ENCODE data around the gene AADAC. TPM values are rescaled to one million over a fixed set of nuclear protein-coding genes. Genes with fewer than 3 reads are reported as not detected.
"Not testable (repeated sequence)": the region's sequence is repeated elsewhere in the genome, so short reads cannot be mapped to it uniquely, and the experiment has no call there.

AADAC gene, protein sequence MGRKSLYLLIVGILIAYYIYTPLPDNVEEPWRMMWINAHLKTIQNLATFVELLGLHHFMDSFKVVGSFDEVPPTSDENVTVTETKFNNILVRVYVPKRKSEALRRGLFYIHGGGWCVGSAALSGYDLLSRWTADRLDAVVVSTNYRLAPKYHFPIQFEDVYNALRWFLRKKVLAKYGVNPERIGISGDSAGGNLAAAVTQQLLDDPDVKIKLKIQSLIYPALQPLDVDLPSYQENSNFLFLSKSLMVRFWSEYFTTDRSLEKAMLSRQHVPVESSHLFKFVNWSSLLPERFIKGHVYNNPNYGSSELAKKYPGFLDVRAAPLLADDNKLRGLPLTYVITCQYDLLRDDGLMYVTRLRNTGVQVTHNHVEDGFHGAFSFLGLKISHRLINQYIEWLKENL
- not detected for polyA plus RNA-seq (2012; ENCODE audit: low read depth, missing spikeins)

DNA sequence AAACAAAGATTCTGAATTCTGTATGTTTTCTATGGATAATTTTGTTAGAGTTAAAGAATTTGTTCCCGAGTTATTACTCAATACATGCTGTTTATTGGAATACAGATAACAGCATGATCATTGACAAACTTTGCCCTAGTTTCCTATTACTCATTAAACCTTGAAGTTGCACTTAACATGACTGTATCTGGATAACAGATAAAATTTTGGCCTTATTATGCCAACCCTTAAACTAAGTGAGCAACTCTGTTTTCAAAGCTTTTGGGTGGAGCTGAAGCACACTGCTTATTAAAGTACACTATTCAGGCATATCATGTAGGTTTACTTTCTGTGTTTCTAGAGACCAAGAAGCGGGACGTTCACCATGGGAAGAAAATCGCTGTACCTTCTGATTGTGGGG is at the start of gene AADAC:
Gene AADAC, plus strand, starts transcription at position 318 of the 400 bp plus-strand sequence. Its CDS starts 47 bp downstream, at position 365.
- FAIRE-seq: no peak
- DNase-seq (ENCODE audit: insufficient read length, low spot score): no peak
- TF ChIP-seq POU2F2 (IDR thresholded peaks at IDR 0.05; ENCODE audit: low read depth, low read length): no peak
- no peak for TF ChIP-seq POLR2A (IDR thresholded peaks at IDR 0.05; ENCODE audit: low read depth, low read length)
- no peak for TF ChIP-seq TAF1 (IDR thresholded peaks at IDR 0.05; ENCODE audit: low read depth, low read length)
- no peak for TF ChIP-seq PAX5 (IDR thresholded peaks at IDR 0.05; ENCODE audit: insufficient read depth, low read length, severe bottlenecking)
- no peak for TF ChIP-seq SPI1 (IDR thresholded peaks at IDR 0.05; ENCODE audit: low read depth, low read length)
- no peak for TF ChIP-seq POLR2AphosphoS5 (IDR thresholded peaks at IDR 0.05; ENCODE audit: low read depth, low read length)

DNA sequence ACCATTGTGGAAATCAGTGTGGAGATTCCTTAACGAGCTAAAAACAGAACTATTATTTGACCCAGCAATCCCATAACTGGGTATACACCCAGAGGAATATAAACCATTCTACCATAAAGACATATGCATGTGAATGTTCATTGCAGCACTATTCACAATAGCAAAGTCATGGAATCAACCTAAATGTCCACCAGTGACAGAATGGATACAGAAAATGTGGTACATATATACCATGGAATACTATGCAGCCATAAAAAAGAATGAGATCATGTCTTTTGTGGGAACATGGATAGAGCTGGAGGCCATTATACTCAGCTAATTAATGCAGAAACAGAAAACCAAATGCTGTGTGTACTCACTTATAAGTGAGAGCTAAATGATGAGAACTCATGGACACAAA is 49.2 kb upstream of the AADAC start:
- FAIRE-seq; DNase-seq (ENCODE audit: insufficient read length, low spot score): not testable (repeated sequence)

DNA sequence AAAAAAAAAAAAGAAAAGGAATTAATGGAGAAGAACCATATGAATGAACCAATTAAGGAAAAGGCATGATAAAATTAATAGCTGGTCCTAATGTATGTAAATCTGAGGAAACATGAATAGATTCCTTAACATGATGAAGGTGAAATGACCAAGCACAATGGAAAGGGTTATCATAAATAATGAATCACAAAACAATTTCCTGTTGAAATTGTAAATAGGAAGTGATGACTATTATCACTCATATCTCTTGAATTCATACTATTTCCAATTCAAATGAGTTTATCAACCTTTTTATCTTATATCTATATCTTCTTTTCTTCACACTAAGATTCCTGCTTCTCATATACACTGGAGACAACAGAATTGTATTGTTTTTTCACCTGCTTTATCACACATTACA is 48.2 kb upstream of the AADAC start:
- no peak for DNase-seq (ENCODE audit: insufficient read length, low spot score)
- TF ChIP-seq SPI1 (IDR thresholded peaks at IDR 0.05; ENCODE audit: low read depth, low read length): no peak
- no peak for TF ChIP-seq PAX5 (IDR thresholded peaks at IDR 0.05; ENCODE audit: insufficient read depth, low read length, severe bottlenecking)
- no peak for TF ChIP-seq POLR2A (IDR thresholded peaks at IDR 0.05; ENCODE audit: low read depth, low read length)
- TF ChIP-seq POLR2AphosphoS5 (IDR thresholded peaks at IDR 0.05; ENCODE audit: low read depth, low read length): no peak
- TF ChIP-seq TAF1 (IDR thresholded peaks at IDR 0.05; ENCODE audit: low read depth, low read length): no peak
- no peak for TF ChIP-seq POU2F2 (IDR thresholded peaks at IDR 0.05; ENCODE audit: low read depth, low read length)
- no peak for FAIRE-seq

DNA sequence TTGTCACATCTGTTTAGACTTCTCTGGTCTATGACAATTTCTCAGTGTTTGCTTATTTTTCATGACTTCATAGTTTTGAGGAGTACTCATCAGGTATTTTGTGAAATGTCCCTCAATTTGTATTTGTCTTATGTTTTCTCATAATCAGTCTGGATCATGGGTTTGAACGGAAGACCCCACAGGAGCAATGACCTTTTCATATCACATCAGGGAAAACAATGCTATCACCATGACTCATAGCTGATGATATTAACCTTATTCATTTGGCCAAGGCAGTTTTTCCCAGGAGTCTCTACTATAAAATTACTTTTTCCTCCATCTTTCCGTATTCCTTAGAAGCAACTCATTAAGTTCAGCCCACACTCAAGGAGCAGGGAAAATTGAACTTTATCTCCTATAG is 47.5 kb upstream of the AADAC start:
- no peak for DNase-seq (ENCODE audit: insufficient read length, low spot score)
- TF ChIP-seq POLR2A (IDR thresholded peaks at IDR 0.05; ENCODE audit: low read depth, low read length): no peak
- no peak for TF ChIP-seq SPI1 (IDR thresholded peaks at IDR 0.05; ENCODE audit: low read depth, low read length)
- TF ChIP-seq TAF1 (IDR thresholded peaks at IDR 0.05; ENCODE audit: low read depth, low read length): no peak
- TF ChIP-seq PAX5 (IDR thresholded peaks at IDR 0.05; ENCODE audit: insufficient read depth, low read length, severe bottlenecking): no peak
- no peak for TF ChIP-seq POLR2AphosphoS5 (IDR thresholded peaks at IDR 0.05; ENCODE audit: low read depth, low read length)
- TF ChIP-seq POU2F2 (IDR thresholded peaks at IDR 0.05; ENCODE audit: low read depth, low read length): no peak
- FAIRE-seq: no peak

DNA sequence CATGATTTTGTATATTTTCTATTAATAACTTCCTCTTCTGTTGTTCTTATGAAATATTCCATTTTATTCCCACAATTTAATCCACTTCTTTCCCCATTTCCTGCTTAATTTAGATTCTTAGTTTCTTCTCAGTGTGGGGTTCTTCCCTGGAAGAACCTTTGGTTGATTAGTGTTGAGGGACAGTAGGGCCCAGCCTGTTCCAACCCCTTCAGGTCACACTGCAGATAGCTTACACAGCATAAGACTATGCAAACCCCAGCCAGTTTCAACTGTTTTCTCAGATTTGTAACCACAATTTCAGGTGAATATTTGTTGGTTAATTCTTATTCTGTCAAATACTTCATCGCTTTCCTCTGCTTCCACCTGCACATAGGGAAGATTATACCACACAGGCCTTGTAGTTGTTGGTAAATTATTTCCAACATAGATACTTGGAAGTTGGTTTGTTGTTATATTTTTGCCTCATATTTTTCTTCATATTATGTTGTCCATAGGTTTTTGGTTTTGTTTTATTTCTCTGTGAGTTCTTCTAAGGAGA is 45.5 kb upstream of the AADAC start:
- TF ChIP-seq TAF1 (IDR thresholded peaks at IDR 0.05; ENCODE audit: low read depth, low read length) (no peak), POLR2A (IDR thresholded peaks at IDR 0.05; ENCODE audit: low read depth, low read length) (no peak), POLR2AphosphoS5 (IDR thresholded peaks at IDR 0.05; ENCODE audit: low read depth, low read length) (no peak), SPI1 (IDR thresholded peaks at IDR 0.05; ENCODE audit: low read depth, low read length) (no peak), PAX5 (IDR thresholded peaks at IDR 0.05; ENCODE audit: insufficient read depth, low read length, severe bottlenecking) (no peak), POU2F2 (IDR thresholded peaks at IDR 0.05; ENCODE audit: low read depth, low read length) (no peak)
- FAIRE-seq: no peak
- no peak for DNase-seq (ENCODE audit: insufficient read length, low spot score)

DNA sequence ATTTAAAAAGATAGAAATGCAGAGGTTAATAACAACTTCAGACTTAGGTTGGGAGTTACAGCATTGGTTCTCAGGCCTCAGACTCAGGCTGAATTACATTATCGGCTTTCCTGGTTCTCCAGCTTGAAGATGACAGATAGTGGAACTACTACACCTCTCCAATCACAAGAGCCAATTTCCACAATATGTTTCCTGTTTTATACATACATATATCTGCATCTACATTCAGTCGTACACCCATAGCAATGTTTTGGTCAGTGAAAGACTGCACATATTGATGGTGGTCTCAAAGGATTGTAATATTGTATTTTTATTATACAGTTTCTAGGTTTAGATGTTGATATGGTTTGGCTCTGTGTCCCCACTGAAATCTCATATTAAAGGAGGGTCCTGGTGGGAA is 44.7 kb upstream of the AADAC start:
- DNase-seq (ENCODE audit: insufficient read length, low spot score) (no peak), FAIRE-seq (no peak)
- TF ChIP-seq POLR2A (IDR thresholded peaks at IDR 0.05; ENCODE audit: low read depth, low read length) (no peak), PAX5 (IDR thresholded peaks at IDR 0.05; ENCODE audit: insufficient read depth, low read length, severe bottlenecking) (no peak), SPI1 (IDR thresholded peaks at IDR 0.05; ENCODE audit: low read depth, low read length) (no peak), TAF1 (IDR thresholded peaks at IDR 0.05; ENCODE audit: low read depth, low read length) (no peak), POLR2AphosphoS5 (IDR thresholded peaks at IDR 0.05; ENCODE audit: low read depth, low read length) (no peak), POU2F2 (IDR thresholded peaks at IDR 0.05; ENCODE audit: low read depth, low read length) (no peak)

DNA sequence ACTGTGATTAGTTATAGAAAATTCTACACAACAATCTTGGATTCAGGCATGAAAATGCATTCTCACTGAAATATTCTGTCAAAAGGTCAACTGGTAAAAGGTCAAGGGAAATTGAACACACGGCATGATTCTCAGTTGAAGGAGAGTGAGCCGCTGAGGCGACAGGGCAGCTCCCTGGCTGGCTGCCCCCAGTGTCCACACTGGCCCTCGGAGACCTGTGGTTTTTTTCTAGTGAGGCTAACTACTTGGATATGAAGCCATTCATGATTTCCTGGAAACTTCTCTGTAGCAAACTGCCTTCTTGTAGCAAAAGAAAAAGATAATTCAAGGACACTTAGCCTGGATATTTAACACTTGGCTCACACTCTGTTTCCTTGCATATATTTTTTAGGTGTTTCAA is 43.0 kb upstream of the AADAC start:
- FAIRE-seq (no peak), DNase-seq (ENCODE audit: insufficient read length, low spot score) (no peak)
- TF ChIP-seq PAX5 (IDR thresholded peaks at IDR 0.05; ENCODE audit: insufficient read depth, low read length, severe bottlenecking): no peak
- no peak for TF ChIP-seq SPI1 (IDR thresholded peaks at IDR 0.05; ENCODE audit: low read depth, low read length)
- TF ChIP-seq POLR2AphosphoS5 (IDR thresholded peaks at IDR 0.05; ENCODE audit: low read depth, low read length): no peak
- TF ChIP-seq POU2F2 (IDR thresholded peaks at IDR 0.05; ENCODE audit: low read depth, low read length): no peak
- TF ChIP-seq TAF1 (IDR thresholded peaks at IDR 0.05; ENCODE audit: low read depth, low read length): no peak
- no peak for TF ChIP-seq POLR2A (IDR thresholded peaks at IDR 0.05; ENCODE audit: low read depth, low read length)

DNA sequence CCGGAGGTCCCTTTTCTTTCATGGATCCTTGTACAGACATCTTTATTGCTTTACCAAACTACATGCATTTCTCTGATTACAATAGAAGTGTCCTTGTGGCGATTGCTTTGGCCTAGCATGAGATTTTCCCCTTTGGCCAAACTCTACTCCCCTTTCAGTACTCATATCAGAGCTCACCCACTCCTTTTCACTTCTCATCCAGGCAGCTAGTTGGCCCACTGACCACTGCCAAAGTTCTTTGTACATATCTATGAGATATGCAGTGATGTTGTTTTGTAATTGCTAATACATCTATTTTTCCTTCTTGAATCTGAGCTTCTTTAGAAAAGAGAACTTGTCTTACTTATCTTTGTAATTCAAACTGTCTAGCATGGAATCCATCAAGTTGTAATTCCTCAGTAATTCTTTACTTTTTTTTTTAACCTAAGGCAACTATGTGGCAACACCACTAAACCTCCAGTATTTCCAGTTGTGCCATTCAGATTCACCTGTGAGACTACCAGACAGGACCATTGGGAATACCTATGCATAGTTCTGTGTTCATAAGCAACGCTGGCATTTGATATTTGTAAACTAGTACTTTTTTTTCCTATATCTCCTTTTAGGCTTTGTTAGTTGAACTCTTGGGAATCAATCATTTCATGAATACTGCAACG is 41.0 kb upstream of the AADAC start:
- FAIRE-seq (no peak), DNase-seq (ENCODE audit: insufficient read length, low spot score) (no peak)
- TF ChIP-seq POLR2A (IDR thresholded peaks at IDR 0.05; ENCODE audit: low read depth, low read length): no peak
- no peak for TF ChIP-seq SPI1 (IDR thresholded peaks at IDR 0.05; ENCODE audit: low read depth, low read length)
- TF ChIP-seq POLR2AphosphoS5 (IDR thresholded peaks at IDR 0.05; ENCODE audit: low read depth, low read length): no peak
- no peak for TF ChIP-seq POU2F2 (IDR thresholded peaks at IDR 0.05; ENCODE audit: low read depth, low read length)
- TF ChIP-seq TAF1 (IDR thresholded peaks at IDR 0.05; ENCODE audit: low read depth, low read length): no peak
- TF ChIP-seq PAX5 (IDR thresholded peaks at IDR 0.05; ENCODE audit: insufficient read depth, low read length, severe bottlenecking): no peak

DNA sequence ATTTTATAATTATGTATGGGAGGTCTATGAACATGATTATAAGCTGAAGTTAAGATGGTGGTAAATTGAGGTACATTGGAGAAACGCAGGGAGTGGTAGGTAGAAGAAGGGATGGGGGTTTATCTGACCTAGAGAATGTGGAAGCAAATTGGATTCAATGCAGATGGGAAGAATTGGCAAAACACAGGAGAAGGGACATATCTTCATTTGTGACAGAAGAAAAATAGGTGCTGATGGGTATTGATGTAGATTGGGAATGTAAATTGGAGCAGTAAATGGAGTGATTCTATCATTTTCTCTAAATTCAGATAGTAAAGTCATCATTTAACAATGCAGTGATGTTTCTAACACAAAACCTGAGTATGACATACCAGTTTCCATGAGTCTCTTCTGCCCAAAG is 39.7 kb upstream of the AADAC start:
- FAIRE-seq: no peak
- no peak for DNase-seq (ENCODE audit: insufficient read length, low spot score)
- TF ChIP-seq TAF1 (IDR thresholded peaks at IDR 0.05; ENCODE audit: low read depth, low read length) (no peak), POU2F2 (IDR thresholded peaks at IDR 0.05; ENCODE audit: low read depth, low read length) (no peak), POLR2AphosphoS5 (IDR thresholded peaks at IDR 0.05; ENCODE audit: low read depth, low read length) (no peak), POLR2A (IDR thresholded peaks at IDR 0.05; ENCODE audit: low read depth, low read length) (no peak), SPI1 (IDR thresholded peaks at IDR 0.05; ENCODE audit: low read depth, low read length) (no peak), PAX5 (IDR thresholded peaks at IDR 0.05; ENCODE audit: insufficient read depth, low read length, severe bottlenecking) (no peak)

All from GM12891 (cell line).